HS-5 (cell line): ENCODE measurements around the gene SRRM2.

ENCODE experiments used
- DNase-seq: peaks from one replicate; pipeline ENCODE4 v3.0.0-alpha.2; 2012; ENCODE audit warnings: low read depth

SRRM2 gene

DNA sequence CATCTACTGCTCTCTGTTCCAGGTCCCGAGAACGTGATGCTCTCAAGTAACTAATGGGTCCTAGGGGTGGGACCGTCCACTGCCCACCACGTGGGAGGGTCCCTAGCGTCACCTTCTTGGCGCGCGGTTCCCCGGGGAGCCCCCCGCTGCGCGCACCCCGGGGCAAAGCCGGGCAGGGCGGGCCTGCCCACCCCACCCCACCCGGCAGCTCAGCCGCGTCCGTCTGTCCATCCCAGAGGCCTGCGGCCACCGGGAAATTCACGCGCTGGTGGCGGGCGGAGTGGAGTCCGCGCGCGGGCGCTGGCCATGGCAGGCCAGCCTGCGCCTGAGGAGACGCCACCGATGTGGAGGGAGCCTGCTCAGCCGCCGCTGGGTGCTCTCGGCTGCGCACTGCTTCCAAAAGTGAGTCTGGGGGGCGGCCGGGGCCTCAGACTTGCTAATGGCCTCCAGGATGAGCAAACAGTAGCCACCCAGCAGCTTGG, 46.3 kb downstream of the SRRM2 start:
- no peak for DNase-seq

DNA sequence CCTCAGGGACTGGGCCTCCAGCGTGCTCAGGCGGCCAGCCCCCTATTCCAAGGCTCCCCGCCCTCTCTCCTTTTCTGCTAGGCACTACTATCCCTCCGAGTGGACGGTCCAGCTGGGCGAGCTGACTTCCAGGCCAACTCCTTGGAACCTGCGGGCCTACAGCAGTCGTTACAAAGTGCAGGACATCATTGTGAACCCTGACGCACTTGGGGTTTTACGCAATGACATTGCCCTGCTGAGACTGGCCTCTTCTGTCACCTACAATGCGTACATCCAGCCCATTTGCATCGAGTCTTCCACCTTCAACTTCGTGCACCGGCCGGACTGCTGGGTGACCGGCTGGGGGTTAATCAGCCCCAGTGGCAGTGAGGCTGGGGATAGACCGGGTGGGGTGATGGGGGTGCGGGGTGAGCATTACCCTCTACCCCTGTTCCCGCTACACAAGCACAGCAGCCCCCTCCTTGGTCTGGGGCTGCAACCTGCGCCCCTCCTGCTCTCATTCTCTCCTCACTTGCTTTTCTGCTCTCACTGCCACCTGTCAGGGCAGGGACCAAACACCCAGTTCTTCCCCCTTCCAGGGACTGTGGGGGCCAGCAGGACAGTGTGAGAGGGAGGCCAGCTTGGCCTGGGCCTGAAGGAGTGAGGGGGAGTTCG, 46.9 kb downstream of the SRRM2 start:
- no peak for DNase-seq

DNA sequence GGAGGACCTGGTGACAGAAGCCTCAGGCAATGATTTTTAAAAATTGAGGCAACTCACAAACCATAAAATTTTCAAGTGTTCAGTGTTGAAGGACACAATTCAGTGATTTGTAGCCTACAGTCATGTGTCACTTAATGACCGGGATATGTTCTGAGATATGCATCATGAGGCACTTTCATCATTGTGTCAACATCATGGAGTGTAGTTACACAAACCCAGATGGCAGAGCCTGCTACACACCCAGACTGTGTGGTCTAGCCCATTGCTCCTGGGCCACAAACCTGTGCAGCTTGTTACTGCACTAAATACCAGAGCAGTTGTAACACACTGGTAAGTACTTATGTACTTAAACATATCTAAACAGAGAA, 47.4 kb downstream of the SRRM2 start:
- no peak for DNase-seq

DNA sequence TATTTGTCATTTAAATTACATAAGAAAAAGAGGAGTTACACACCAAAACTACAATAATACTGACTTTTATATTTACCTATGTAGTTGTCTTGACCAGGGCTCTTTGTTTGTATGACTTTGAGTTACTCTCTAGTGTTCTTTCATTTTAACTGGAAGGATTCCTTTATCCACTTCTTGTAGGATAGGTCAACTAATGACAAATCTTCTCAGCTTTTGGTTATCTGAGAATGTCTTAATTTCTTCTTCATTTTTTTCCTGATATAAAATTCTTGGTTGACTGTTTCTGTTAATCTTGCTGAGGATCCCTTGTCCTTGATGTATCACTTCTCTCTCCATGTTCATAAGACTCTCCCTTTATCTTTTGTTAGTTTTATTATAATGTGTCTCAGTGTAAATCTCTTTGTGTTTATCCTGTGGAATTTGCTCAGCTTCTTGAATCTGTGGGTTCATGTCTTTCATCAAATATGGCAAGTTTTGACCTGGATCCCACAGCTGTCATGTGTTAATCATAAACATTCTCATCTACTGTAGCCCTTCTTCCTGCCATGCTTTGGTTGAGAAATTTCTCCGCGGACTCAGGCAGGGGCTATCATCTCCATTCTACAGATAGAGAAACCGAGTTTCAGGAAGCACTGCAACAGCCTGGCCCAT, 51.2 kb downstream of the SRRM2 start:
- no peak for DNase-seq

DNA sequence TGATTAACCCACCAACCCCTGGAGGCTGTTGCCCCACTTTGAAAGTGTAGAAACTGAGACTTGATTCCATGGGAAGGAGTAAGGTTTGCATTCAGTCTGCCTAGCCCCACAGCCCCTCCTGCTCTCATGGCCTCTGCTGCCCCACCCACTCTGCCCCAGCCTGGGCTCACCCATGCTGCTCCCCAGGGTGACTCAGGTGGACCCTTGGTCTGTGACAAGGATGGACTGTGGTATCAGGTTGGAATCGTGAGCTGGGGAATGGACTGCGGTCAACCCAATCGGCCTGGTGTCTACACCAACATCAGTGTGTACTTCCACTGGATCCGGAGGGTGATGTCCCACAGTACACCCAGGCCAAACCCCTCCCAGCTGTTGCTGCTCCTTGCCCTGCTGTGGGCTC, 52.3 kb downstream of the SRRM2 start:
- no peak for DNase-seq

GRCh38 chr16:2806286-2806685, 53.8 kb downstream of the SRRM2 start:
- no peak for DNase-seq

DNA sequence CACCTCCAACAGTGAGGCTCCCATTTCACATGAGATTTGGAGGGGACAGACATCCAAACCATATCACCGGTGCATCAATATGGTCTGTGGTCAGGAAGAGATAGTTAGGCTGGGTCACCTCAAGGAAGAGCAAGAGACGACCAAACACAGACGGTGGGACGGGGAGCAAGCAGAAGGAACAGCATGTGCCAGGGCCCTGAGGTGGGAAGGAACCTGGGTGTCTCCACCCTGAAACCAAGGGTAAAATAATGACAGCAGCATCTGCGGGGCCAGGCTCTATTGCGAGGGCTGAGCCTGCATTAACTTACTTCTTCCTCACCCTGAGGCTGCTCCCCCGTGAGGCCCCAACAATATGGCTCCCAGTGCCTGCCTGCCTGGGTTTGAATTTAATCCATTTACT, 55.7 kb downstream of the SRRM2 start:
- no peak for DNase-seq

DNA sequence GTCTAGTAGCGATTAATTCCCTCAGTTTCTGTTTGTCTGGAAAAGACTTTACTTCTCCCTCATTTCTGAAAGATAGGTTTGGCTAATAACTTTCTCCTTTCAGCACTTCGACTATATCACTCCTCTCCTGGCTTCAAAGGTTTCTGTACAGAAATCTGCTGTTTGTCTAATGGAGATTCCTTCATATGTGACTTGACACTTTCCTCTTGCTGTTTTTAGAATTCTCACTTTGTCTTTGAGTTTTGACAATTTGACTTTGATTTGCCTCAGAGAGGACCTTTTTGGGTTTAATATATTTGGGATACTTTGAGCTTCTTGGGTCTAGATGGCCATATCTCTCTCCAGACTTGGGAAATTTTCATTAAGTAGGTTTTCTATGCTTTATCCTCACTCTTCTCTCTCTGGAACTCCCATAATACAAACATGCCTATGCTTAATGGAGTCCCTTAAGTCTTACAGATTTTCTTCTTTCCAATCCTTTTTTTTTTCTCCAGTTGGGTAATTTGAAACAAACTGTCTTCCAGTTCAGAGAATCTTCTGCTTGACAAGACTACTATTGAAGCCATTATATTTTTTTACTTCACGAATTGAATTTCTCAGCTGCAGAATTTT, 56.8 kb downstream of the SRRM2 start:
- DNase-seq = no peak

- no peak for DNase-seq
These were observed 58.2 kb downstream of the SRRM2 start for GRCh38 chr16:2810651-2811050.

DNA sequence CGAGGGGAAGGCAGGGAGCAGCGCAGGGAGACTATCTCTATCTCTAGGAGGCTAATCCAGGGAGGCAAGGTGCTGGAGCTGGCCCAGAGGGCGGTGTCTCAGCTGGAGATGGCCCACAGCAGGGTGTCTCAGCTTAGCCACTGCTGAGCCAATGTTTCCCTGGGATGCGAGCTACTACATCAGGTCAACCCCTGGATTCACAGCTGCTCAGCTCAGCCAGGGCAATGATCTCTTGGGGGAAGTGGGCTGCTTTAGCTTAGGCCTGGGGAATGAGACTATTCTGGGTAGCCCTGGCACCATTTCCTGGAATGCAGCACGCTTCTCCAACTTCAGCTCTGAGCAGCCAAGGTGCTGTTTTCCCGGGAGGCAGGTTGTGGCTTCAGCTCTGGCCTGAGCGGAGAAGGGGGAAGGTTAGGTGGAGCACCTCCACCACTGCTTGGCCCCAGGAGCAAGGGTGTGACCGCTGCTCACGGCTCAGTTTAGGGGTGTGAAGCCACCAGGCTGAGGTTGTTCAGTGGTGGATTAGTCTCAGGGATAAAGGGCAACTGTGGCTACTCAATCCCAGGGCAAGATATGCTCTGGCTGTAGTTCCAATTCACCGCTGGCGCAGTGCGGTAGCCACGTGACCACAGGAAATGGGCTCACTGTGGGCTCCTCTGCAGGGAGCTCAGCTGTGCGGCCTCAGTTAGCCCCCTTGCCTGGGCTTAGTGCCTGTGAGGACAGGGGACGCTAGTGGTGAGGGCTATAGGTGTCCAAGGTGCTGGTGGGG, 59.4 kb downstream of the SRRM2 start:
- DNase-seq = no peak

- DNase-seq = no peak
These were observed 61.4 kb downstream of the SRRM2 start for GRCh38 chr16:2813771-2814221.

DNA sequence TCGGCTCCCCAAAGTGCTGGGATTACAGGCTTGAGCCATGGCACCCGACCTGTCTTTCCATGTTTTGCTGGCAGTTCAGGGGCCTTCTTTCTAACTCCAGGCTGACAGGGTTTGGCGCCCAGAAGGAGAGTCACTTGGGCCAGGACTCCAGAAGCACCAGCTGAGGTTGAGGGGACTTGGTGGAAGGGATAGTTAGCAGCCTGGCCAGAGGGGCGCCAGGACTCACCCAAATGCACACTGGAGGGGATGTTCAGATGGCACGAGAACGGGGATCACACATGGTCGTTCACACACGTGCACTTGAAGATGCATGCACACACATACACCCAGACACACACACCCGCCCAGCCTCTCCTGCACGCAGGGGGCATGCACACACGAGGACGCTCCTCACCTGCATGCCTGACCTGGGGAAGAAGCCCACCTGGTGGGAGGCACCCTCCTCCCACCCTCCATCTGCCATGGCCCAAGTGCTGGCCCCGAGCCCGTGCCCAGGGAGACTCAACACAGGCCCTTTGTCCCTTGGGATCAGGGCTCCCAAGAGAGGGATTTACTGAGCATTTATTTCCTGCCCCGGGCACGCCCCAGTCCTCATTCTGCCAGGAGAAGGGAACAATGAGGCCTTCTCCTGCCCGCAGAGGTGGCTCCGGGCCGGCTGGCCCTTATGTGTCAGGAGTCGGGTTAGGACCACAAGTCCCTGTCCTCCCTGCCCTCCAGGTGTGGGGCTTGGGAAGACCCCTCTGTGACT, 62.3 kb downstream of the SRRM2 start:
- no peak for DNase-seq

GRCh38 chr16:2815299-2815771, 62.9 kb downstream of the SRRM2 start:
- no peak for DNase-seq

GRCh38 chr16:2816751-2817339, 64.4 kb downstream of the SRRM2 start, which contains the start of gene PRSS21:
TSS of gene PRSS21 (plus strand) at chr16:2817237. CDS start at chr16:2817269, 32 bp downstream.
- no peak for DNase-seq

DNA sequence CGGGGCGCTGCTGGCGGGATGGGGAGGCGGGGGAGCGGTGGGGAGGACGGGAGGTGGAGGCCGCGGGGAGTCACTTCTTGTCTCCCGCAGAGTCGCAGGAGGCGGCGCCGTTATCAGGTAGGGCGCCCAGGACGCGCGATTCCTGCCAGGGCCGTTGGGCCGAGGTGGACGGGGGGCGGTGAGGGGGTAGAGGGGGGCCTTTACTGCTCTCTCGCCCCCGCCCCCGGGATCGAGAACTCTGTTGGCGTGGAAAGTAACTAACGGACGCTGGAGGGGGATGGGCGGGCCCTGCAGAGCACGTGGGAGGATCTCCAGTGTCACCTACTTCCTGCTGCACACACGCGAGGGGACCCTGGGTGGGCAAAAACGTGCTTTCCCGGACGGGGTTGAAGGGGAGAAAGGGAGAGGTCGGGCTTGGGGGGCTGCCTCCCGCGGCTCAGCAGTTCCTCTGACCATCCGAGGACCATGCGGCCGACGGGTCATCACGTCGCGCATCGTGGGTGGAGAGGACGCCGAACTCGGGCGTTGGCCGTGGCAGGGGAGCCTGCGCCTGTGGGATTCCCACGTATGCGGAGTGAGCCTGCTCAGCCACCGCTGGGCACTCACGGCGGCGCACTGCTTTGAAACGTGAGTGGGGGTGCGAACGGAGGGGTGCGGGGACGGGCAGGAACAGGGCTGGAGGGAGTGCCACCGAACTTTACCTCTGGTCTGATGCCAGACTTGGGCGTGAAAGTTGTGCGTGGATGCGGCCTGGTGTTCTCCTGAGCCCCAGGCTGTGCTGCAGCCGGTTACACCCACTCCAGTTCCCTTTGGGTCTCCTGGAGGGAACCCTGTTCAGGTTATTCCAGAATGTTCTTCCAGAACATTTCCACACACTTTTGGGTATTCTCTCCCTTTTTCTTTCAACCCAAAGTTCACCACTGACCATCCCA, 65.2 kb downstream of the SRRM2 start:
- DNase-seq = no peak

DNA sequence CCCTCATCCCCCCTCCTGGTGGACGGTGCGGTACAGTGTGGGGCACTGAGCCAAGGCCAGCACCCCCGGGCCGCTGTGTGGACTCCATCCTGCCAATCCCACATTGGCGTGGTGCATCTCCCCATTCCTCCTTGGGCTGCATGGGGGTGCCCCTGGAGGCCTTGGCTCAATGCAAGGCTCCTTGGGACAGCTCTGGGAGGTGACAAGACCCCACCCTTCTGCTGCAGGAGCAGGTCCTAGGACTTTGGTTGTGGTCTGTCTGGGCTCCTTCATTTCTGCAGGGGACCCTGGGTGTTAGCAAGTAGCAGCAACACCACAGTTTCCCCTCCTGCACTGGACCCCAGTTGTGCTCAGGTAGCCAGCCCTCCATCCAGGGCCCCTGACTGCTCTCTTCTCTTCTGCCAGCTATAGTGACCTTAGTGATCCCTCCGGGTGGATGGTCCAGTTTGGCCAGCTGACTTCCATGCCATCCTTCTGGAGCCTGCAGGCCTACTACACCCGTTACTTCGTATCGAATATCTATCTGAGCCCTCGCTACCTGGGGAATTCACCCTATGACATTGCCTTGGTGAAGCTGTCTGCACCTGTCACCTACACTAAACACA, 65.9 kb downstream of the SRRM2 start:
- no peak for DNase-seq

GRCh38 chr16:2819179-2819938, 66.9 kb downstream of the SRRM2 start:
- DNase-seq = no peak

- no peak for DNase-seq
These were observed 67.7 kb downstream of the SRRM2 start for GRCh38 chr16:2819939-2820835.
